ENCODE results near the gene RBBP8. TPM values are rescaled to one million over a fixed set of nuclear protein-coding genes. Genes with fewer than 3 reads are reported as not detected.

Gene RBBP8
- total and polyA plus RNA-seq, 10 of the 15 experiments (the other 5 are each of a cell fraction or from before 2014, with no cell fraction given): 46.2 to 82.3 (median 68.7) TPM

- no peak overlapping the region for H3K4me2 ChIP-seq (ENCODE audit: control insufficient read depth, insufficient read depth)
- H3K27ac ChIP-seq (ENCODE audit: control insufficient read depth, insufficient read depth): no peak overlapping the region
- FAIRE-seq (no peak), ATAC-seq (no peak), DNase-seq (ENCODE audit: low read depth, low spot score) (no peak)
- no peaks in the 10 kb centered on the region for H3K4me1 ChIP-seq (ENCODE audit: control insufficient read depth, insufficient read depth, low read length)
- intact Hi-C loops (cut with micrococcal nuclease; ENCODE audit: unreplicated experiment) (no loop called here), in situ Hi-C loops (cut with MboI) (no loop called here)
- no peak for TF ChIP-seq YY1 (IDR thresholded peaks at IDR 0.05; ENCODE audit: low read depth, low read length)
- no peak for TF ChIP-seq SUZ12 (IDR thresholded peaks at IDR 0.05; ENCODE audit: unreplicated experiment)
- no peak for TF ChIP-seq PAX5 (IDR thresholded peaks at IDR 0.05; ENCODE audit: borderline replicate concordance, low read depth, low read length)
- no peak for TF ChIP-seq ATF7 (IDR thresholded peaks at IDR 0.05; ENCODE audit: low read depth)
- H3K79me2 ChIP-seq (ENCODE audit: control insufficient read depth, insufficient read depth, low read length): no peaks in the 10 kb centered on the region
- H2AFZ ChIP-seq (ENCODE audit: control insufficient read depth, low read depth, low read length): no peak overlapping the region
- no peak overlapping the region for H3K9ac ChIP-seq (ENCODE audit: control insufficient read depth, insufficient read depth, low read length)
- ChIA-PET RAD21 (ENCODE audit: unreplicated experiment) (no interaction called here), SMC1A (ENCODE audit: uncharacterized antibody, unreplicated experiment) (interaction anchor here (1.1 to 1.3 kb wide), 2 partner anchors 21 to 413 kb away, joined by 3 read pairs; no protein-coding TSS in a partner anchor), CTCF (interaction anchor here (1.9 kb wide), 1 partner anchor 15 kb away, joined by 8 read pairs; no protein-coding TSS in a partner anchor), POLR2A (no interaction called here)
- peaks cover 2 to 7% of the 10 kb centered on the region in 2 experiments; a peak in 3 of 4 replicates for H3K36me3 ChIP-seq (ENCODE audit: control insufficient read depth in 2 of 2, insufficient read depth in 2 of 2, low read length in 1 of 2)
- no peak overlapping the region for H3K4me3 ChIP-seq
- 97% methylated on average over 3 of the region's 3 CpGs for WGBS (ENCODE audit: insufficient coverage, insufficient replicate concordance, low lambda C conversion rate, missing lambda C conversion rate)
- no peaks in the 10 kb centered on the region for H4K20me1 ChIP-seq (ENCODE audit: control insufficient read depth, insufficient read depth)
- no peaks in the 10 kb centered on the region for H3K9me3 ChIP-seq (replicated peaks; ENCODE audit: control insufficient read depth, insufficient read depth, low read length)
- no TSS peak for BruUV-seq (replicated peaks)
- H3K27me3 ChIP-seq (replicated peaks in 1 of 2; ENCODE audit: control insufficient read depth in 2 of 2, insufficient read depth in 2 of 2, low read length in 1 of 2): no peaks in the 10 kb centered on the region
Observed at GRCh38 chr18:22998344-22998743, 65.2 kb downstream of the RBBP8 start.

DNA sequence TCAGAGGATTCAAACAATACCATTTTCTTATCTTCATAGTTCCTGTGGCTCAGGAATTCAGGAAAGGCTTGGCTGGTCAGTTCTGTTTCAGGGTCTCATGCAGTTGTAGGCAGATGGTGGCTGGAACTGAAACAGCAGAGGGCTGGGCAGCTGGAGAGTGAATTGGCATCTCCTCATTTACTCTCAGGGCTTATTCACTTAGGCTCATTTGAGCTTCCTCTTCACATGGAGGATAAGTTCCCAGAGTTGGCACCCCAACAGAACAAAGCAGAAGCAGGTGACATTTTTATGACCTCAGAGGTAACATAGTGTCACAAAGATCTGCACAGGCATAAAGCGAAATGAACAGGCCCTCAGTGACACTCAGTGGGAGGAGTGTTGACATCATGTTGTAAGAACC, 66.1 kb downstream of the RBBP8 start:
- TF ChIP-seq IRF5 (IDR thresholded peaks at IDR 0.05; ENCODE audit: borderline replicate concordance): no peak
- TF ChIP-seq ZSCAN29 (IDR thresholded peaks at IDR 0.05): no peak
- no peak for TF ChIP-seq KLF5 (IDR thresholded peaks at IDR 0.05; ENCODE audit: partially characterized antibody)
- no peak for TF ChIP-seq NBN (IDR thresholded peaks at IDR 0.05)
- TF ChIP-seq ZBTB40 (IDR thresholded peaks at IDR 0.05; ENCODE audit: borderline replicate concordance): no peak
- TF ChIP-seq RELA (IDR thresholded peaks at IDR 0.05; ENCODE audit: borderline replicate concordance, partially characterized antibody): no peak
- no peak for TF ChIP-seq HDGF (IDR thresholded peaks at IDR 0.05)
- ChIA-PET POLR2A (no interaction called here), CTCF (no interaction called here), SMC1A (ENCODE audit: uncharacterized antibody, unreplicated experiment) (no interaction called here), RAD21 (ENCODE audit: unreplicated experiment) (no interaction called here)
- H2AFZ ChIP-seq (ENCODE audit: control insufficient read depth, low read depth, low read length): no peak overlapping the region
- no peaks in the 10 kb centered on the region for H3K27me3 ChIP-seq (replicated peaks in 1 of 2; ENCODE audit: control insufficient read depth in 2 of 2, insufficient read depth in 2 of 2, low read length in 1 of 2)
- no peak overlapping the region for H3K9ac ChIP-seq (ENCODE audit: control insufficient read depth, insufficient read depth, low read length)
- intact Hi-C loops (cut with micrococcal nuclease; ENCODE audit: unreplicated experiment): no loop called here
- no peaks in the 10 kb centered on the region for H3K79me2 ChIP-seq (ENCODE audit: control insufficient read depth, insufficient read depth, low read length)
- H3K4me1 ChIP-seq (ENCODE audit: control insufficient read depth, insufficient read depth, low read length): no peaks in the 10 kb centered on the region
- no peak overlapping the region for H3K4me2 ChIP-seq (ENCODE audit: control insufficient read depth, insufficient read depth)
- WGBS (ENCODE audit: insufficient coverage, insufficient replicate concordance, low lambda C conversion rate, missing lambda C conversion rate): 100% methylated on average over 1 of the region's 1 CpG
- no peak overlapping the region for H3K4me3 ChIP-seq
- BruUV-seq (replicated peaks): no TSS peak
- peaks cover 2 to 6% of the 10 kb centered on the region in 2 experiments; a peak in 2 of 4 replicates for H3K36me3 ChIP-seq (ENCODE audit: control insufficient read depth in 2 of 2, insufficient read depth in 2 of 2, low read length in 1 of 2)
- no peak overlapping the region for H3K27ac ChIP-seq (ENCODE audit: control insufficient read depth, insufficient read depth)
- no peak for DNase-seq (ENCODE audit: low read depth, low spot score)
- in situ Hi-C loops (cut with MboI): no loop called here
- H4K20me1 ChIP-seq (ENCODE audit: control insufficient read depth, insufficient read depth): no peaks in the 10 kb centered on the region
- H3K9me3 ChIP-seq (replicated peaks; ENCODE audit: control insufficient read depth, insufficient read depth, low read length): no peaks in the 10 kb centered on the region
- FAIRE-seq: no peak
- ATAC-seq: no peak
